Stimulated activated naive CD8-positive, alpha-beta T cell treated with anti-CD3 and anti-CD28 coated beads, Interleukin-15, Interleukin-2, amounts not matched to agents 100 U/mL and 50 U/mL, for 24 hours (primary cell): ENCODE results near the gene TASL.
"Not testable (repeated sequence)": the region's sequence is repeated elsewhere in the genome, so short reads cannot be mapped to it uniquely, and the experiment has no call there.

ENCODE experiments used
- ATAC-seq: fragments of 150-1000 bp; cut with Tn5 transposase; one replicate; pipeline ENCODE4 v1.10.0; 2021
- DNase-seq: peaks from one replicate; pipeline ENCODE4 v3.0.0; 2021

The TASL gene

GRCh38 chrX:30577362-30577991 lies at the start of gene TASL:
Gene TASL (minus strand): TSS chrX:30577766. CDS start chrX:30560355, 17,411 bp downstream.
- ATAC-seq = peak; percentile 95
- DNase-seq = peak; percentile 16

- DNase-seq (no peak), ATAC-seq (no peak)
Observed at GRCh38 chrX:30626402-30626801, 48.8 kb upstream of the TASL start.

- DNase-seq (no peak), ATAC-seq (no peak)
Observed at GRCh38 chrX:30622361-30622760, 44.8 kb upstream of the TASL start.

- DNase-seq (no peak), ATAC-seq (no peak)
Observed at GRCh38 chrX:30620980-30621618, 43.5 kb upstream of the TASL start.

- no peak for ATAC-seq
- DNase-seq = no peak
Observed at GRCh38 chrX:30620125-30620524, 42.6 kb upstream of the TASL start.

- no peak for DNase-seq
Observed at GRCh38 chrX:30618160-30618765, 40.7 kb upstream of the TASL start.

GRCh38 chrX:30615229-30615628 lies 37.7 kb upstream of the TASL start:
- ATAC-seq = no peak
- DNase-seq = no peak

More at GRCh38 chrX:30618160-30618765, 40.7 kb upstream of the TASL start:
- no peak for ATAC-seq

- DNase-seq (no peak), ATAC-seq (no peak)
Observed at GRCh38 chrX:30613721-30614120, 36.2 kb upstream of the TASL start.

GRCh38 chrX:30612250-30612655 lies 34.7 kb upstream of the TASL start:
- ATAC-seq (no peak), DNase-seq (no peak)

- ATAC-seq (no peak), DNase-seq (no peak)
Observed at GRCh38 chrX:30610026-30610425, 32.5 kb upstream of the TASL start.

GRCh38 chrX:30607155-30607554 lies 29.6 kb upstream of the TASL start:
- DNase-seq (no peak), ATAC-seq (no peak)

GRCh38 chrX:30600269-30601176 lies 23.0 kb upstream of the TASL start:
- DNase-seq = not testable (repeated sequence)
- ATAC-seq = peak; percentile 23

- ATAC-seq (peak; percentile 23), DNase-seq (no peak)
Observed at GRCh38 chrX:30597216-30598012, 19.8 kb upstream of the TASL start.

- peak; percentile 18 for DNase-seq
- no peak for ATAC-seq
Observed at GRCh38 chrX:30593440-30594200, 16.1 kb upstream of the TASL start.

- DNase-seq = no peak
- ATAC-seq = no peak
Observed at GRCh38 chrX:30592831-30593230, 15.3 kb upstream of the TASL start.

GRCh38 chrX:30590368-30590767 lies 12.8 kb upstream of the TASL start:
- ATAC-seq (no peak), DNase-seq (no peak)

GRCh38 chrX:30589146-30589888 lies 11.8 kb upstream of the TASL start:
- ATAC-seq = no peak
- no peak for DNase-seq

- DNase-seq = no peak
- no peak for ATAC-seq
Observed at GRCh38 chrX:30586516-30586915, 8.9 kb upstream of the TASL start.

- ATAC-seq = no peak
- no peak for DNase-seq
Observed at GRCh38 chrX:30582664-30583063, 5.1 kb upstream of the TASL start.

- ATAC-seq (no peak), DNase-seq (no peak)
Observed at GRCh38 chrX:30580641-30581040, 3.1 kb upstream of the TASL start.
